SK-N-SH treated with all-trans-retinoic acid at 6 μM for 48 hours (cell line): ENCODE measurements around the gene ALDH4A1.

Experiments used
- ATAC-seq: fragments of 200-7000 bp; cut with Tn5 transposase; 3 replicates; pipeline ENCODE4 v1.9.1; 2020; ENCODE audit warnings: mild to moderate bottlenecking, moderate library complexity
- ARNTL ChIP-seq: fragments of 450-650 bp; formaldehyde crosslinking; IDR thresholded peaks from 2 replicates; pipeline ENCODE4 v1.5.0; 2020; ENCODE audit warnings: low read depth, mild to moderate bottlenecking, moderate library complexity, borderline replicate concordance
- CSDC2 ChIP-seq: fragments of 250-450 bp; sonication (Bioruptor Pico); IDR thresholded peaks from 2 replicates; pipeline ENCODE4 v1.5.0; 2020; ENCODE audit warnings: mild to moderate bottlenecking, moderate library complexity
- CSRNP3 ChIP-seq: fragments of 250-450 bp; sonication (Bioruptor Pico); IDR thresholded peaks from 2 replicates; pipeline ENCODE4 v1.5.1; 2021; ENCODE audit warnings: mild to moderate bottlenecking, moderate library complexity
- ESRRG ChIP-seq: fragments of 250-450 bp; sonication (Bioruptor Pico); IDR thresholded peaks from 2 replicates; pipeline ENCODE4 v1.6.1; 2021; ENCODE audit warnings: mild to moderate bottlenecking
- ISL1 ChIP-seq: fragments of 250-450 bp; sonication (Bioruptor Pico); IDR thresholded peaks from 2 replicates; pipeline ENCODE4 v2.1.2; 2022; ENCODE audit warnings: mild to moderate bottlenecking, moderate library complexity
- OSR1 ChIP-seq: fragments of 250-450 bp; sonication (Bioruptor Pico); IDR thresholded peaks from 2 replicates; pipeline ENCODE4 v1.8.0; 2022; ENCODE audit warnings: moderate library complexity, mild to moderate bottlenecking, inconsistent platforms
- PPARA ChIP-seq: fragments of 250-450 bp; sonication (Bioruptor Pico); IDR thresholded peaks from 2 replicates; pipeline ENCODE4 v1.5.0; 2020; ENCODE audit warnings: mild to moderate bottlenecking, borderline replicate concordance
- RARB ChIP-seq: fragments of 250-450 bp; sonication (Bioruptor Pico); IDR thresholded peaks from 2 replicates; pipeline ENCODE4 v1.8.0; 2021; ENCODE audit warnings: mild to moderate bottlenecking, moderate library complexity
- SNAI2 ChIP-seq: fragments of 250-450 bp; sonication (Bioruptor Pico); IDR thresholded peaks from 2 replicates; pipeline ENCODE4 v1.5.0; 2020; ENCODE audit warnings: mild to moderate bottlenecking, moderate library complexity
- TCF4 ChIP-seq: fragments of 250-450 bp; sonication (Bioruptor Pico); IDR thresholded peaks from 2 replicates; pipeline ENCODE4 v1.8.0; 2021; ENCODE audit warnings: mild to moderate bottlenecking, moderate library complexity, borderline replicate concordance
- TOX ChIP-seq: fragments of 250-450 bp; sonication (Bioruptor Pico); IDR thresholded peaks from 2 replicates; pipeline ENCODE4 v1.8.0; 2021; ENCODE audit warnings: mild to moderate bottlenecking, moderate library complexity, borderline replicate concordance
- TSHZ2 ChIP-seq: fragments of 250-450 bp; sonication (Bioruptor Pico); IDR thresholded peaks from 2 replicates; pipeline ENCODE4 v1.5.0; 2020; ENCODE audit warnings: mild to moderate bottlenecking, moderate library complexity
- ZC3H10 ChIP-seq: fragments of 250-450 bp; sonication (Bioruptor Pico); IDR thresholded peaks from 2 replicates; pipeline ENCODE4 v1.5.1; 2021; ENCODE audit warnings: mild to moderate bottlenecking, moderate library complexity
- ZFP3 ChIP-seq: fragments of 250-450 bp; sonication (Bioruptor Pico); IDR thresholded peaks from 2 replicates; pipeline ENCODE4 v1.5.0; 2020; ENCODE audit warnings: mild to moderate bottlenecking, moderate library complexity
- ZFP30 ChIP-seq: fragments of 450-650 bp; formaldehyde crosslinking; IDR thresholded peaks from 2 replicates; pipeline ENCODE4 v1.5.0; 2022; ENCODE audit warnings: mild to moderate bottlenecking, moderate library complexity
- ZNF565 ChIP-seq: fragments of 450-650 bp; formaldehyde crosslinking; conservative IDR thresholded peaks from 2 replicates; pipeline ENCODE4 v1.5.0; 2020; ENCODE audit warnings: low read depth, mild to moderate bottlenecking, moderate library complexity
- ZNF70 ChIP-seq: fragments of 450-650 bp; formaldehyde crosslinking; IDR thresholded peaks from 2 replicates; pipeline ENCODE4 v1.5.0; 2020; ENCODE audit warnings: mild to moderate bottlenecking, moderate library complexity
- ZNF8 ChIP-seq: fragments of 450-650 bp; formaldehyde crosslinking; IDR thresholded peaks from 2 replicates; pipeline ENCODE4 v1.5.0; 2020; ENCODE audit warnings: mild to moderate bottlenecking, moderate library complexity
- TF ChIP-seq, protein P1 (sequence below): fragments of 250-450 bp; sonication (Bioruptor Pico); IDR thresholded peaks from 2 replicates; pipeline ENCODE4 v1.8.0; 2021; ENCODE audit warnings: low read depth, mild to moderate bottlenecking, moderate library complexity, borderline replicate concordance
- TF ChIP-seq, protein P2 (sequence below): fragments of 250-450 bp; sonication (Bioruptor Pico); IDR thresholded peaks from 2 replicates; pipeline ENCODE4 v1.8.0; 2020; ENCODE audit warnings: mild to moderate bottlenecking, moderate library complexity, borderline replicate concordance
- TF ChIP-seq, protein P3 (sequence below): fragments of 250-450 bp; sonication (Bioruptor Pico); IDR thresholded peaks from 2 replicates; pipeline ENCODE4 v1.5.1; 2020; ENCODE audit warnings: low read depth, mild to moderate bottlenecking, moderate library complexity

ALDH4A1 gene

DNA sequence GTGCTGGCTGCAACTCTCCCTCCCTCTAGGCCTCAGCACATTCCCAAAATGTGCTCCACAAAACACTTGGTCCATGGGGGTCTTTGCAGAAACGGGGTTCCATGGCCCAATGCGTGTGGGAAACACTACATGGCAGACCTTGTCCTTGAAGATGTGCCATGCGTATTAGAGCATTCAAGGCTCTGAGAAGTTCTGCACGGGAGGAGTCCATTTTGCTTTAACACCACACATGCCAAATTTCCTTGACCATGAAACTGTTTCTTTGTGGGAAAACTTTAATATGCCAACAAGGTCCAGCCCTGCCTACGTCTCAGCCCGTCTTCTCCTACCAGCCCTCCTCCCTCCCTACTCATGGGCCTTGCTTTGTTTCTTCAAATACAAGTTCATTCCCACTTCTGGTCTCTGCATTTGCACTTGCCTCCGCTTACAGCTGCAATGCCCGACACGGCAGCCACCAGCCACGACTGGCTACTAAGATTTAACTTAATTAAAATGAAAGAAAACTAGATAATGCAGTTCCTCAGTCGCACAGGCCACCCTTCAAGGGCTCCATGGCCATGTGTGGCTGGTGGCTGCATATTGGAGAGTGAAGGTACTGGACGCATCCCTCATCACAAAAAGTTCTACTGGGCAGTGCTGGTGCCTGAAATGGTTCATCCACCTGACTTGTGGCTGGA, 23.7 kb downstream of the ALDH4A1 start:
- no peak for ATAC-seq
- TF ChIP-seq, protein P1, sequence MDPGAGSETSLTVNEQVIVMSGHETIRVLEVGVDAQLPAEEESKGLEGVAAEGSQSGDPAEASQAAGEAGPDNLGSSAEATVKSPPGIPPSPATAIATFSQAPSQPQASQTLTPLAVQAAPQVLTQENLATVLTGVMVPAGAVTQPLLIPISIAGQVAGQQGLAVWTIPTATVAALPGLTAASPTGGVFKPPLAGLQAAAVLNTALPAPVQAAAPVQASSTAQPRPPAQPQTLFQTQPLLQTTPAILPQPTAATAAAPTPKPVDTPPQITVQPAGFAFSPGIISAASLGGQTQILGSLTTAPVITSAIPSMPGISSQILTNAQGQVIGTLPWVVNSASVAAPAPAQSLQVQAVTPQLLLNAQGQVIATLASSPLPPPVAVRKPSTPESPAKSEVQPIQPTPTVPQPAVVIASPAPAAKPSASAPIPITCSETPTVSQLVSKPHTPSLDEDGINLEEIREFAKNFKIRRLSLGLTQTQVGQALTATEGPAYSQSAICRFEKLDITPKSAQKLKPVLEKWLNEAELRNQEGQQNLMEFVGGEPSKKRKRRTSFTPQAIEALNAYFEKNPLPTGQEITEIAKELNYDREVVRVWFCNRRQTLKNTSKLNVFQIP = no peak
- TF ChIP-seq ESRRG (CRISPR knock-in tag) = no peak
- no peak for TF ChIP-seq TOX
- TF ChIP-seq ZNF70 (CRISPR knock-in tag) = no peak
- TF ChIP-seq RARB (CRISPR knock-in tag) = no peak
- TF ChIP-seq ZC3H10 (CRISPR knock-in tag) = no peak
- TF ChIP-seq, protein P2, sequence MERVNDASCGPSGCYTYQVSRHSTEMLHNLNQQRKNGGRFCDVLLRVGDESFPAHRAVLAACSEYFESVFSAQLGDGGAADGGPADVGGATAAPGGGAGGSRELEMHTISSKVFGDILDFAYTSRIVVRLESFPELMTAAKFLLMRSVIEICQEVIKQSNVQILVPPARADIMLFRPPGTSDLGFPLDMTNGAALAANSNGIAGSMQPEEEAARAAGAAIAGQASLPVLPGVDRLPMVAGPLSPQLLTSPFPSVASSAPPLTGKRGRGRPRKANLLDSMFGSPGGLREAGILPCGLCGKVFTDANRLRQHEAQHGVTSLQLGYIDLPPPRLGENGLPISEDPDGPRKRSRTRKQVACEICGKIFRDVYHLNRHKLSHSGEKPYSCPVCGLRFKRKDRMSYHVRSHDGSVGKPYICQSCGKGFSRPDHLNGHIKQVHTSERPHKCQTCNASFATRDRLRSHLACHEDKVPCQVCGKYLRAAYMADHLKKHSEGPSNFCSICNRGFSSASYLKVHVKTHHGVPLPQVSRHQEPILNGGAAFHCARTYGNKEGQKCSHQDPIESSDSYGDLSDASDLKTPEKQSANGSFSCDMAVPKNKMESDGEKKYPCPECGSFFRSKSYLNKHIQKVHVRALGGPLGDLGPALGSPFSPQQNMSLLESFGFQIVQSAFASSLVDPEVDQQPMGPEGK (CRISPR knock-in tag) = no peak
- TF ChIP-seq ZFP3 (CRISPR knock-in tag) = no peak
- no peak for TF ChIP-seq ARNTL (CRISPR knock-in tag)
- TF ChIP-seq PPARA (CRISPR knock-in tag) = no peak
- no peak for TF ChIP-seq SNAI2 (CRISPR knock-in tag)
- no peak for TF ChIP-seq ZNF565 (CRISPR knock-in tag)
- no peak for TF ChIP-seq TSHZ2 (CRISPR knock-in tag)

GRCh38 chr1:18877282-18877681, 25.1 kb downstream of the ALDH4A1 start:
- ATAC-seq = no peak
- no peak for TF ChIP-seq CSDC2 (CRISPR knock-in tag)
- no peak for TF ChIP-seq ZFP3 (CRISPR knock-in tag)
- no peak for TF ChIP-seq RARB (CRISPR knock-in tag)
- no peak for TF ChIP-seq ZNF8 (CRISPR knock-in tag)
- no peak for TF ChIP-seq ISL1 (CRISPR knock-in tag)
- no peak for TF ChIP-seq SNAI2 (CRISPR knock-in tag)
- no peak for TF ChIP-seq ZC3H10 (CRISPR knock-in tag)
- TF ChIP-seq TSHZ2 (CRISPR knock-in tag) = no peak
- TF ChIP-seq TCF4 (CRISPR knock-in tag) = no peak
- TF ChIP-seq TOX = no peak
- TF ChIP-seq, protein P3, sequence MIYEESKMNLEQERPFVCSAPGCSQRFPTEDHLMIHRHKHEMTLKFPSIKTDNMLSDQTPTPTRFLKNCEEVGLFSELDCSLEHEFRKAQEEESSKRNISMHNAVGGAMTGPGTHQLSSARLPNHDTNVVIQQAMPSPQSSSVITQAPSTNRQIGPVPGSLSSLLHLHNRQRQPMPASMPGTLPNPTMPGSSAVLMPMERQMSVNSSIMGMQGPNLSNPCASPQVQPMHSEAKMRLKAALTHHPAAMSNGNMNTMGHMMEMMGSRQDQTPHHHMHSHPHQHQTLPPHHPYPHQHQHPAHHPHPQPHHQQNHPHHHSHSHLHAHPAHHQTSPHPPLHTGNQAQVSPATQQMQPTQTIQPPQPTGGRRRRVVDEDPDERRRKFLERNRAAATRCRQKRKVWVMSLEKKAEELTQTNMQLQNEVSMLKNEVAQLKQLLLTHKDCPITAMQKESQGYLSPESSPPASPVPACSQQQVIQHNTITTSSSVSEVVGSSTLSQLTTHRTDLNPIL (CRISPR knock-in tag) = no peak
- TF ChIP-seq, protein P2 (CRISPR knock-in tag) = no peak
- no peak for TF ChIP-seq ZFP30 (CRISPR knock-in tag)
- TF ChIP-seq ESRRG (CRISPR knock-in tag) = no peak
- TF ChIP-seq OSR1 (CRISPR knock-in tag) = no peak
- TF ChIP-seq ARNTL (CRISPR knock-in tag) = no peak
- no peak for TF ChIP-seq CSRNP3
- TF ChIP-seq PPARA (CRISPR knock-in tag) = no peak
